ENCODE data around the gene ZG16B.

The ZG16B gene

DNA sequence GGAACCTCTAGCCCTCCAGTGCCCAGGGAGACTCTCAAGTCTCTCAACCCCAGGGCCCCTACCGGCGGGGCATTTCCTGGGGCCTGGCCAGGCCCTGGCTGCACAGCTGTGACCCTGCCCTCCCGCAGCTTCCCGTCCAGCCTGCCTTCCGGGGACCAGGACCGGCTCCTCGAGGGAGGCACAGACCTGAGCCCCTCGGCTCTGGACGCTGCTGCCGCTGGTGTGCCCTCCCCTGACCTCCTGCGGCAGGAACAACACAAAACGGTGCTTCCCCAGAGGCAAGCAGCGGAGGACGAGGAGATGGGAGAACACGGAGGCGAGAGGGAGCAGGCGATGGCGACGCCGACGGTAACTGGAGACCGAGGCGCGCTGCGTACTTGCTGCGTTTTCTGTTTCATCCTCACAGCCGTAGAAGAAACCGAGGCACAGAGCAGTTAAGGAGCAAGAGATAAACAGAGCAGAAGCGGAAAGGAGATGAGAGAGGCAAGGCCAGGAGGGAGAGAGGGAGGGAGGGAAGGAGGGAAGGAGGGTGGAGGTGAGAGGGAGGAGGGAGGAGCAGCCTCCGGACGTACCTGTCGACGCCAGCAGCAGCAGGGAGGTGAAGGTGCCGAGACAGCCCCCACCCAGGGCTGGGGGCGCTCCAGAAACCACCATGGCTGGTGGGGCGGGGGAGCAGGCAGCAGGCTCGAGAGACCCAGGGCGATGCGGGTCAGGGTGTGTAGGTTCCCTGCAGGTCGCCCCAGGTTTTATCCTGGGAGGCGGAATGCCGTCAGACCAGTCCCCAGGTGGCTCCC is 27.5 kb downstream of the ZG16B start, which contains the start of gene PRSS22:
TSS of gene PRSS22 (minus strand) at position 720 of the 794 bp plus-strand sequence. CDS start at position 654, 66 bp downstream.
- peak within 1 kb of the TSS; percentile 67 for H3K27ac ChIP-seq (ENCODE audit: poor library complexity, severe bottlenecking)
- peaks cover 5% of the 10 kb centered on the region for H3K9me3 ChIP-seq (ENCODE audit: severe bottlenecking)
- ATAC-seq (ENCODE audit: low read depth) (peak; percentile 46), DNase-seq (ENCODE audit: low spot score) (peak; percentile 74)
- TF ChIP-seq, protein P1, sequence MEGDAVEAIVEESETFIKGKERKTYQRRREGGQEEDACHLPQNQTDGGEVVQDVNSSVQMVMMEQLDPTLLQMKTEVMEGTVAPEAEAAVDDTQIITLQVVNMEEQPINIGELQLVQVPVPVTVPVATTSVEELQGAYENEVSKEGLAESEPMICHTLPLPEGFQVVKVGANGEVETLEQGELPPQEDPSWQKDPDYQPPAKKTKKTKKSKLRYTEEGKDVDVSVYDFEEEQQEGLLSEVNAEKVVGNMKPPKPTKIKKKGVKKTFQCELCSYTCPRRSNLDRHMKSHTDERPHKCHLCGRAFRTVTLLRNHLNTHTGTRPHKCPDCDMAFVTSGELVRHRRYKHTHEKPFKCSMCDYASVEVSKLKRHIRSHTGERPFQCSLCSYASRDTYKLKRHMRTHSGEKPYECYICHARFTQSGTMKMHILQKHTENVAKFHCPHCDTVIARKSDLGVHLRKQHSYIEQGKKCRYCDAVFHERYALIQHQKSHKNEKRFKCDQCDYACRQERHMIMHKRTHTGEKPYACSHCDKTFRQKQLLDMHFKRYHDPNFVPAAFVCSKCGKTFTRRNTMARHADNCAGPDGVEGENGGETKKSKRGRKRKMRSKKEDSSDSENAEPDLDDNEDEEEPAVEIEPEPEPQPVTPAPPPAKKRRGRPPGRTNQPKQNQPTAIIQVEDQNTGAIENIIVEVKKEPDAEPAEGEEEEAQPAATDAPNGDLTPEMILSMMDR (IDR thresholded peaks at IDR 0.05; ENCODE audit: poor library complexity, severe bottlenecking), result no peak
- H3K36me3 ChIP-seq (ENCODE audit: low read depth), result peaks cover 6% of the 10 kb centered on the region; the same call in 1 of the 2 replicates
- no peaks in the 10 kb centered on the region for H3K27me3 ChIP-seq (ENCODE audit: insufficient read depth, poor library complexity, severe bottlenecking)
- peaks cover 9% of the 10 kb centered on the region for H3K4me1 ChIP-seq (ENCODE audit: insufficient read depth, poor library complexity, severe bottlenecking)
- H3K4me3 ChIP-seq (ENCODE audit: severe bottlenecking), result peak within 1 kb of the TSS; percentile 28

DNA sequence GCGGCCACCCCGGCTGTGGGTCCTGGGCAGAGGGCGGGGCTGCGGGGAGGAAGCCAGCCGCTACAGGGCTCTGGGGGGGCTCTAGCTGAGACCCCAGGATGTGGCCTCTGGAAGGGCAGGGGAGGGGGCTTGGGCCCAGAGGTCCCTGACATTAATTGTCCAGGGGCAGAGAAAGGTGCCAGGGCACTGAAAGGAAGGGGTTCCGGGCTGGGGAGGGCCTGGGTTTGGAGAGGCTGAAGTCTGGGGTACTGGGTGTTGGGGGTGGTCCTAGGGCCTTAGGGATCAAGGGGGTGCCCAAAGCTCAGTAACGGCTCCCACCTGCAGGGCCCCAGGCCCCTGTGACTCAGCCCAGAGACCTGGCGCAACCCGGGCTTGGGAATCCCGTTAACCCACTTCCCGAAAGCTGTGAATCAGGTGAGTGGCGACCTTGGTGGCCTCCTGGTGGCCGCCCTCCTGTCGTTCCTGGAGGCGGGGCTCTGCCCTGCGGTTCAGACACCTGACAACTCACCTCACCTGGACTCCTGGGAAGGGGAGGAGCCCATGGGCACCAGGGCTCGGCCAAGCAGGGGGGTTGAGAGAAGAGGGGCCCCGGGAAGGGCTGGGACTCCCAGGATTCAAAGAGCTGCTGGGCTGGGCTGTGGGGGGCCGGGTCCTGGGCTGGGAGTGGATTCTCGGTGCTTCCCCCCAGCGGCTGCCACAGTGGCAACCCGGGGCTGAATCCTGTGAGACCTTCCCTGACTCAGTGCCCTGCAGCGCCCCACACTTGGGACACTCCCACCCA is 28.3 kb downstream of the ZG16B start:
- TF ChIP-seq, protein P1 (IDR thresholded peaks at IDR 0.05; ENCODE audit: poor library complexity, severe bottlenecking), result peak; percentile 27
- Histone ChIP-seq H3K9me3 (ENCODE audit: severe bottlenecking) (peaks cover 5% of the 10 kb centered on the region), H3K27ac (ENCODE audit: poor library complexity, severe bottlenecking) (peak overlapping the region; percentile 67), H3K27me3 (ENCODE audit: insufficient read depth, poor library complexity, severe bottlenecking) (no peaks in the 10 kb centered on the region), H3K4me1 (ENCODE audit: insufficient read depth, poor library complexity, severe bottlenecking) (peaks cover 9% of the 10 kb centered on the region), H3K4me3 (ENCODE audit: severe bottlenecking) (peak overlapping the region; percentile 28), H3K36me3 (ENCODE audit: low read depth) (peaks cover 6% of the 10 kb centered on the region; the same call in 1 of the 2 replicates)
- peak; percentile 59 for ATAC-seq (ENCODE audit: low read depth)
- peak; percentile 82 for DNase-seq (ENCODE audit: low spot score)

DNA sequence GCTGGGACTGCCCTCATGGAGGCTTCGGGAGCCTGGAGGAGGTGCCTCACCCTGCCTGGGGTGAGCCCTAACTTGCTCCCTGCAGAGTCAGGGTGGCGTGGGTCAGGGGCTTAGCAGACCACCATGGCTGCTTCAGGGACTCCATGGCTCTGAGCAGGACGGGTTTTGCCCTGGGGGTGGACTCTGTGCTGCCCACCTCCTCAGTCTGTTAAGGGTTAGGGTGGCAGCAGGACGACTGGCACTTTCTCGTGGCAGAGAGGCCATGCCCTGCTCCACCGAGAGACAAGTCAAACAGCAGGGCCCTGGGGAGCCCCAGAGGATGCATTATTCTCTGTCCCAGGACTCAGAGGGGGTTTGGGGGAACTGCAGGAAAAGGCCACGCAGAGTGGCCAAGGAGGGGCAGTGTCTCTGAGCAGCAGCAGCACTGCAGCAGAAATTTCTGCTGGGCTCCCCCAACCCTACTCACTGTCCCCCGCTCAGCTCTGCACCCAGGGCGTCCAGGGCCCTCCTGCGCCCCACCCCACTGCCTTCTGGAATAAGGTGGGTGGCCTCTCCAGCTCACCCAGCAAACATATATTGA is 29.7 kb downstream of the ZG16B start:
- ATAC-seq (ENCODE audit: low read depth), result no peak
- Histone ChIP-seq H3K27me3 (ENCODE audit: insufficient read depth, poor library complexity, severe bottlenecking) (no peaks in the 10 kb centered on the region), H3K4me3 (ENCODE audit: severe bottlenecking) (no peak overlapping the region), H3K36me3 (ENCODE audit: low read depth) (peaks cover 1% of the 10 kb centered on the region; the same call in 1 of the 2 replicates), H3K4me1 (ENCODE audit: insufficient read depth, poor library complexity, severe bottlenecking) (peaks cover 9% of the 10 kb centered on the region), H3K9me3 (ENCODE audit: severe bottlenecking) (peaks cover 3% of the 10 kb centered on the region), H3K27ac (ENCODE audit: poor library complexity, severe bottlenecking) (no peak overlapping the region)
- TF ChIP-seq, protein P1 (IDR thresholded peaks at IDR 0.05; ENCODE audit: poor library complexity, severe bottlenecking), result no peak
- no peak for DNase-seq (ENCODE audit: low spot score)

DNA sequence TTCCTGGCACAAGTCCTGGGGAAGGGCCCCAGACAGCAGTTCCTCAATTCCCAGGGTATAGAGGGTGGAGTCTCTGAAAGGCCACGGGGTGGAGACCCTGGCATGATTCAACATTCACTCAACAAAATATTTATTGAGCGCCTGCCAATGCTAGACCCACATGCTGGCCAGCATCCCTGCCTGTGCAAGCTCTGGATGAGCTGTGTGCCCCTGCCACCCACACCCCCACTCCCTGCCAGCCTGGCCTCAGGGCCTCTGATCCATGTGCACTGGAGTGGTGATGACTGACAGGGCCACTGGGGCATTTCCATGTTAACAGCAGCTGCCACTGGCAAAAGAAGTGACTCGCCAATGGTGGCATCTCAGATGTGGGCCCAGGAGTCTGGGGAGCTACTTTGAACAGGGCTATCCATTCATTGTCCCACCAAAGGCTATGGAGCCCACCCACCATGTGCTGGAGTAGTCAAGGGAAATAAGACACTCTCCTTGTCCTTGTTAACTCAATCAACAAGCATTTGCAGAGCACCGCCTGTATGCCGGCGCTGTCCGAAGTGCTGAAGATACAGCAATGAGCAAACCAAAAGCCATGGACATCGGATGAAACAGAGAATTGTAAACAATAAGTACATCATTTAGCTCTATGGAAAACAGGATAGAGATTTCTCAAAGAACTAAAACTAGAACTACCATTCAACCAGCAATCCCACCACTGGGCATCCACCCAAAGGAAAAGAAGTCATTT is 30.9 kb downstream of the ZG16B start:
- H3K4me1 ChIP-seq (ENCODE audit: insufficient read depth, poor library complexity, severe bottlenecking), result peaks cover 9% of the 10 kb centered on the region
- H3K9me3 ChIP-seq (ENCODE audit: severe bottlenecking), result peaks cover 2% of the 10 kb centered on the region
- peak; percentile 9; the same call in 1 of the 3 replicates for ATAC-seq (ENCODE audit: low read depth)
- H3K27me3 ChIP-seq (ENCODE audit: insufficient read depth, poor library complexity, severe bottlenecking), result no peaks in the 10 kb centered on the region
- DNase-seq (ENCODE audit: low spot score), result no peak
- H3K27ac ChIP-seq (ENCODE audit: poor library complexity, severe bottlenecking), result no peak overlapping the region
- no peaks in the 10 kb centered on the region for H3K36me3 ChIP-seq (ENCODE audit: low read depth)
- TF ChIP-seq, protein P1 (IDR thresholded peaks at IDR 0.05; ENCODE audit: poor library complexity, severe bottlenecking), result no peak
- H3K4me3 ChIP-seq (ENCODE audit: severe bottlenecking), result no peak overlapping the region

All from RWPE2 (cell line).